OCI-LY3 (cell line): ENCODE results near the gene OPA3.

Source experiments
- EZH2phosphoT487 ChIP-seq: fragments of 200-600 bp; shearing (Covaris generic); IDR thresholded peaks from 2 replicates; pipeline ENCODE4 v1.6.1; 2018; ENCODE audit warnings: antibody characterized with exemption, mixed run types, low read depth
- TF ChIP-seq, protein P1 (sequence below): fragments of 200-600, 300-600 bp; sonication (generic); IDR thresholded peaks from 2 replicates; pipeline ENCODE4 v1.5.1; 2014; ENCODE audit warnings: antibody characterized with exemption, low read length, low read depth

DNA sequence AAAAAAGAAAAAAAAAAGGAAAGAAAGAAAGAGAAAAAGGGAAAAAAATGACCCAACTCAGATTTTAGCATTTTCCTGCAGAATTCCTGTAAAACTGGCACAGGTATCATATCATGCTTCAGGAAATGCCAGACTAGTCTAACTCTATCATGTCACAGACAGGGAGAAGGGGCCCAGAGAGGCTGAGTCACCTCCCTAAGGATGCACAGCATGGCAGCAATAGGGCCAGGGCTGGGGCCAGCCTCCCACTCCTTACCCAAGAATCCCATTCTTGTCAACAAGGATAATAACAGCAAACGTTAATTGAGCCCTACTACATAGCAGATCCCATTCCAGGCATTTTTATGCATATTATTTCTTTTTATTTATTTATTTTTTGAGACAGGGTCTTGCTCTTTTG is 8.9 kb upstream of the OPA3 start:
- TF ChIP-seq, protein P1, sequence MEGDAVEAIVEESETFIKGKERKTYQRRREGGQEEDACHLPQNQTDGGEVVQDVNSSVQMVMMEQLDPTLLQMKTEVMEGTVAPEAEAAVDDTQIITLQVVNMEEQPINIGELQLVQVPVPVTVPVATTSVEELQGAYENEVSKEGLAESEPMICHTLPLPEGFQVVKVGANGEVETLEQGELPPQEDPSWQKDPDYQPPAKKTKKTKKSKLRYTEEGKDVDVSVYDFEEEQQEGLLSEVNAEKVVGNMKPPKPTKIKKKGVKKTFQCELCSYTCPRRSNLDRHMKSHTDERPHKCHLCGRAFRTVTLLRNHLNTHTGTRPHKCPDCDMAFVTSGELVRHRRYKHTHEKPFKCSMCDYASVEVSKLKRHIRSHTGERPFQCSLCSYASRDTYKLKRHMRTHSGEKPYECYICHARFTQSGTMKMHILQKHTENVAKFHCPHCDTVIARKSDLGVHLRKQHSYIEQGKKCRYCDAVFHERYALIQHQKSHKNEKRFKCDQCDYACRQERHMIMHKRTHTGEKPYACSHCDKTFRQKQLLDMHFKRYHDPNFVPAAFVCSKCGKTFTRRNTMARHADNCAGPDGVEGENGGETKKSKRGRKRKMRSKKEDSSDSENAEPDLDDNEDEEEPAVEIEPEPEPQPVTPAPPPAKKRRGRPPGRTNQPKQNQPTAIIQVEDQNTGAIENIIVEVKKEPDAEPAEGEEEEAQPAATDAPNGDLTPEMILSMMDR: no peak
- TF ChIP-seq EZH2phosphoT487: no peak
